Stimulated activated CD4-positive, alpha-beta T cell treated with anti-CD3 and anti-CD28 coated beads, TNF-alpha, amount 100 ng/mL, for 48 hours (primary cell): ENCODE measurements around the gene C1orf105.
A peak's percentile ranks its signal among the peaks of the same experiment; 100 is the strongest.
"Not testable (repeated sequence)": the region's sequence is repeated elsewhere in the genome, so short reads cannot be mapped to it uniquely, and the experiment has no call there.

Source experiments
- DNase-seq, 3 donors: peaks; one replicate each; pipeline ENCODE4 v3.0.0-alpha.2; 2020; ENCODE audit warnings: low read depth in 3 of 3

The C1orf105 gene

DNA sequence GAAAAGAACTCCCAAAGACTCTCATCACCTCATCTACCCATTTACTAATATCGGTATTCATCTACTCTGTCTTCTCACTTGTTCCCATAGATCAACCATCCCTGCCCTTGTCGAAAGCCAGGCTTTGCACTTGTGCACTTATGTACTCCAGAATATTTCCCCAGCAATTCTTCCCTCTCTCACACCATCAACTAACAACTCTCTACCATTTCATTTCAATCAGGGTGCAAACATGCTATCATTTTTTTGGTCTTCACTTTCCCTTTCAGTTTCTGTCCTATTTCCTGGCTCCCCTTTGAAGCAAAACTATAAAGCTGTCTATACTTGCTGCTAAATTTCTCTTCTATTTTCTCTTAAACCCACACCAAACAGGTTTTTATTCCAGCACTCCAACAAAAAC is 6.7 kb downstream of the C1orf105 start:
- DNase-seq, result no peak

DNA sequence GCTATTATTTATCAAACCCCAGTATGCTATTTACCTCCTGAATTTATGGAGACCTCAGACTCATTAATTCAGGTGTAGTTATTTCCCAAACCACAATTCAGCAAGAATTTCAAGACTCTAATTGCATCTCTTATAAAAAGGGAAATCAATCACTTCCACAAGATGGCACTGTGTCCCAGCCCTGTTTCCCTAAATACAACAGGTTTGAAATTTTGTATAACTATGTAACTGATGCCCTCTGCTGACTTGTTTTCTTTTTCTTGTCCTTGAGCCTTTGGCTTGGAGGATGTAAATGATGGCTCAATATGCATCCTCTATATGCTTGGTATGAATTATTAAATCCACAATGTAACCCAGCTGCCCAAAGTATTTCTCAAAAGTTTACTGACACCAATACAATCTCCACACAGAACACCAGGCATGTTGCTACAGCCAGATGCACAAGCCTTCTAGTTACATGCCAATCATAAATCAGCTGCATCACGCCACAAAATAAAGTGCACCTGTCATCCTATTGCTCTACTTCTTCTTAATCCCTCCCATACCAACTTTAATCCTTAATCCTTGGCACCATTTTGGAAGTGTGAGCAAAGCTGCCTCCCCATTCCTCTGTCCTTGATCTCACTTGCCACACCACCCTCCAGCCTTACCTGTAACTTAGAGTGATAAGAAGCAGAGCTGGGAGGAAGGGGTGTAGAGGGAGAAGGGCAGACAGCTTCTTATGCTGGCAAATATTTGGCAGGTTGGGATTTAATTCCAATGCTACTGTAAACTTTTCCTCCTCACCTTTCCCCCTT is 9.0 kb downstream of the C1orf105 start:
- no peak for DNase-seq

DNA sequence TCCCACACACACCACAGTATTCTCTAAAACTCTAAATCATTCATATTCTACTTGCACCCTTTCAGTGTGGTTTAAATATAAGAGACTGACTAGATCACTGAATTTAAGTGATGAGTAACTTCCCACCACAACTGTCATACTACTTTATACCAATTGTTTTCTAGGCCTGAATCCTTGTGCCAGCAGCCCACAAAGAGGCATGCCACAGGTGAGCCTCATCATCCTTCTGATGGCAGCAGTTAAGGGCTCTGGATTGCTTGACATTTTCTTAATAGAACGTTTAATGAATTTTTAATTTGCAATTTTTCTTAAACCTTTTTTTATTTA is 9.6 kb downstream of the C1orf105 start:
- no peak for DNase-seq

DNA sequence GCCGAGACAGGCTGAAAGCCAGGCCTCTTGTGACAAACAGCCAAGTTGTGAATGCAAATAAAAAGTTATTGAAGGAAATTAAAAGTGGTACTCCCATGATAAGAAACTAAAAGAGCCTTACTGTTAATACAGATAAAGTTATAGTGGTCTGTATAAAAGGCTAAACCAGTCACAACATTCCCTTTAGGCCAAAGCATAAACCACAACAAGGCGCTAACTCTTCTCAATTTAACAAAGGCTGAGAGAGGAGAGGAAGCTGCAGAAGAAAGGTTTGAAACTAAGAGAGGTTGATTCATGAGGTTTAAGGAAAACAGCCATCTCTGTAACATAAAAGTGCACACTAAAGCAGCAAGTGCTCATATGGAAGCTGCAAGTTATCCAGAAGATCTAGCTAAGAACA is 10.7 kb downstream of the C1orf105 start:
- DNase-seq, result no peak

GRCh38 chr1:172431721-172432192 is 11.3 kb downstream of the C1orf105 start:
- no peak for DNase-seq

GRCh38 chr1:172437183-172437582 is 16.7 kb downstream of the C1orf105 start:
- not testable (repeated sequence) for DNase-seq

DNA sequence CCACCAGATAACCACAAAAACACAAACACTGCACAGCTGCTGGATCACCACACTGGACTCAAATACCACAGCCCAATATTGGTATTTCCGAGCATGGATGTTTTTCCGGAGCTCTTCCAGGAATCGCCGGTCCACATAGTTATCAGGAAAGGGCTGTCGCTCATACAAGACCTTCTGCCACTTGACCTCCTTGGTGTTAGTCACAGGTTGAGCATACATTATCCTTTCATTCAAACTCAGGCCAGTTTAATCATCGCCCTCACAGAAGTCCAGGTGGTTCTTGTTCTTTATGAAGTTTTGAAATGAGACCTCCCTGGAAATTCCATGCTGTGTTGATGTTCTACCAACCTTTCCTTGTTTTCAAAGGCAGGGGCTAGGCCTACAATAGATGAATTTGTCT is 21.9 kb downstream of the C1orf105 start:
- DNase-seq, result no peak

DNA sequence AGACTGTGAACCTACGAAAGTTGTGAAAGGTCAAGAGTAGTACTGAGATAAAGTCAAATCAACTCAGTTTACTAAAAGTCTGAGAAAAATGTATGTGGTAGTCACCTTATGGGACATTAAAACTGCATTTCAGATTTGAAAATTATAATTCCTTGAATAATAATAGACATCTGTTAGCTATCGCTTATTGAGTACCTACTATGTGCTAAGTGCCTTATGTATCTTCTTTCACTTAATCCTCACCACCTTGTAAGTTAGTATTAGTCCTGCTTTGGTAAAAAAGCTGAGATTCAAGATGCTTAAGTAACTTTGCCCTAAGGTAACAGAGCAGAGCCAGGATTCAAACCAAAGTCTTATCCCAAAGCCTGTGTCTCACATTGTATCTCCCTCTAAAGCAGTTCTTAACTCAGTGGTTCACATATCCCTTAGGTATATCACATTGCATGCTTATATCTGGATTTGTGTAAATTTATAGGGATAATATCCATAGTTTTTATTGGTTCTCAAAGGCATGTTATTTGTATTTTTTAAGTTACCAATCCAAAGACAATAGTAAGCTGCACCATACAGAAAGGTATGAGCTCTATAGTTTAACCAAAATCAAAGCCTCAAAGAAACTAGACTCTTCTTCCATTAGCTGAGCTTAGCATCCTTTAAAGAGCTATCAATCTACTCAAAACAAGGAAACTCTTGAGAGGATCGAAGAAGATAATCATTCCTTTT is 22.5 kb downstream of the C1orf105 start:
- DNase-seq, result no peak

- peak; percentile 87 to 92 (median 87) for DNase-seq
Observed at GRCh38 chr1:172443666-172444453, 23.4 kb downstream of the C1orf105 start, which contains the start of gene PIGC. Gene PIGC (minus strand): TSS chr1:172444069. CDS start chr1:172442622, 1,447 bp downstream.

DNA sequence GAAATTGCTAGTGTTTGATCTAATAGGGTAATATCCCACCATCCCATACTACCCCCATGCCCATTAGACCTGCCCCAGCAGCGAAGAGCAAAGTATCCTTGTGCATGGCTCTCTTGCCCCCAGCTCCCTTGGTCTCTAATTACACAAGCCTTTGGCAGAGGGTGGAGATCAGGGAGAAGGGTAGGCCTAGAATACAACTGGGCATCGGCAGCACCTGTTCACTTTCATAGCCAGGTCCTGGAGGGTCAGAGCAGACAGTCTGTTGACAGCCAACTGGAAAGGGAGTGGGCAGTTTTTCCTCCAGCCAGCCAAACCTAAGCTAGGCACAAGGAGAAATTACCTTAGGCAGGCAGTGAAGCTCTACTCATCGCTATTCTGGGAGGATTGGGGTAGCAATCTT is 26.1 kb downstream of the C1orf105 start:
- no peak for DNase-seq

DNA sequence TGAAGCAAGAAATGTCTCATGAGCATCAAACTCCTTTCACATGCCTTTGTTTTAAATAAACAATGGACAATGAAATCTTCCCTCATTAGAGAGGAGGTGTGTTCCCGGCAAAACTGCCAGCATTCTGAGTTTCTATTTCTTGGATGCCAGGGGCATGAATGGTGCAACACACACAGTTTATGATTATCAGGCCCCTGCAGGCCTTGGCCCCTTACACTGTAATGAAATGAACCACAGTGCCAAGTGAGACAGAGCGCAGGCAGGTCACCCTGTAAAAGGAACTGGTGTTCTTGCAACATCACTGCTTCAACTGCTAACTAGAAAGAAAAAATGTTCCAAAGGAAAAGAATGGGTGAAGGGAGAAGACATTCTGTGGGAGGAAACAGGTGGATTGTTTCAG is 27.2 kb downstream of the C1orf105 start:
- DNase-seq, result no peak

DNA sequence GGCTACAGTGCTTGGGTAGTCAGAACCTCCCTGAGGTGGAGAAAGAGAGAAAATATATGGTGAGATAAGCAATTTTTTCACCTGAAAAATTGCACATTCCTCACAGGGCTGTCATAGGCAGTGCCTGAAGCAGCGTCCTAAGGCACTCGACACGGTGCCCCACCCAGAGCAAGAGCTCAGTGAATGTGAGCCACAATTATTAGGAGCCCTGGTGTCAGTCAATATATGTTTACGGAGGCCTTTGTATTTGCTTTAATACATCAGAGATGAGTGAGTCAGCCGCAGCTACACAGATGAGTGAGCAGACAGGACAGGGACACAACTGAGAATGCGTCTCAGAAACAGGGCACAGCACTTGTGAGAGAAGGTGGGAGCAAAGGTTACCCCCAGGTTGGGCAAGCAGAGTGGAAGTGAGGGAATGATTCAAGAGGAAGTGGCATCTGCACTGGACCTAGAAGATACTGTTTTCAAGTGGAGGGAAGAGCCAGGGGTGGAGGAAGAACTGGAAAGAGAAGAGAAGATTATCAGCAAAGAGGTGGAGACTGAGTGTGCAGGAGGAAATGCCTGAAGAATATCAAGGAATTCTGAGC is 28.6 kb downstream of the C1orf105 start:
- DNase-seq, result no peak

DNA sequence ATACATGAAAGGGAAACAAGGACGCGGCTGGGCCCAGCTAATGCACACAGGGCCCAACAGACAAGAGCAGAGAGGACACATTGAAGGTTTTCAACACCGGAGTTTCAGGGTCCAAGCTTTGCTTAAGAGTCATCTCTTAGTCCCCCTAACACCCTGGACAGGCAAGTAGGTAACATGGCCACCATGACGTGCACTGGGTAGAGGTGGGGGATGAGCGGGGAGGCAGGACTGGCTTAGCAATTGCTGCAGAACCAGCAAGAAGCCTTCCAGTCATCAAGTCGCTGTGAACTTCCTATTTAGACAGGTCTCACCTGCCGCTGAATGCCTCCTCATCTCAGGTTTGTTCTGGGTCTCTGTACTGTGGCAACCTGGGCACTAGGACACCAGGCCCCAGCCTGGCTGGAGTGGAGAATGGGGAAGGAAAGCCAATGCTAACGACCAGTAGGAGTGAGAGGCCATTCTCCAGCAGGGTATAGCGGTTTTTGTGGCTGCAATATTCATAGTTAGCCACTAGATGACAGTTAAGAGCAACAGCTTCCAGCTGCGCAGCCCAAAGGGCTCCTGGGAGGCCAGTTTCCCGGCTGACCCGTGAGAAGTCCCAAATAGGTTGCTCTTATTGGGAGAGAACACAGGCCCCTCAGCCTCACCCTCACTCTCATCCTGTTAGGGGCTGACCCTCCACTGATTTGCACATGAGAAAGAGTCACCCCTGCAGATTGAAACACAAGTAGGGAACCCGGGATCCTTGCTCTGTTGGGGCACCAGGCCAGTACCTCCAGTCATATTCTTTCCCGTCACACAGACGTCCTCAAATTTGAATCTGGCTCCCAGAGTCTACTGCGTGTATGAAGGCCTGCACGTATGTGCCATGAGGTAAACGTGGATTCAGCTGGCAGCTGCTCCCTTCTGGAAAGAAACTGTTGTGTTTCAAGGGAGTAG is 29.4 kb downstream of the C1orf105 start:
- no peak for DNase-seq

GRCh38 chr1:172450524-172450885 is 30.0 kb downstream of the C1orf105 start:
- DNase-seq, result no peak

DNA sequence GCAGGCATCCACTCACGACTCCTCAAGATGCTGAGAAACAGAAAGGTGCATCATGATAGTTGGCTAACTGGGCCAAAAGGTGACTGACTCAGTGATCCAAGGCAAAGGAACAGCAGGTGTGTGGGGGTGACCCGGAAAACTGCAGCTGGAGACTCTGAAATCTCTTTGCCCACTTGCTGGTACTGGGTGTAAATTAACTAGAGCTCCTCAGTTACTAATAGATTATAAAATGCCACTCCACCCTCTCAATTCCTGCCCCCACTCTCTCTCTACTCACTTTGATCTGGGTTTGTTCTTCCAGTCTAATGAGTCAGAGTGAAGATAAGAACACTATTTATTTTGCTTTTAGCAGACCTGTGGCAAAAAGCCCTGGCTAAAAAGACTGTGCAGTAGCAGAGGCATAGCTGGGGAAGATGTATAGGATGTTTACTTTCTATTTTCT is 30.5 kb downstream of the C1orf105 start:
- no peak for DNase-seq

- no peak for DNase-seq
Observed at GRCh38 chr1:172452536-172453152, 32.2 kb downstream of the C1orf105 start.

GRCh38 chr1:172453153-172453545 is 32.7 kb downstream of the C1orf105 start:
- no peak for DNase-seq

- DNase-seq, result no peak
Observed at GRCh38 chr1:172453607-172454006, 33.1 kb downstream of the C1orf105 start.

GRCh38 chr1:172455451-172455850 is 35.0 kb downstream of the C1orf105 start:
- no peak for DNase-seq

GRCh38 chr1:172456344-172456769 is 35.9 kb downstream of the C1orf105 start:
- DNase-seq, result no peak
